GM19351 (cell line): Measurements from ENCODE around the gene BTBD6.

ENCODE experiments used
- ATAC-seq: cut with Tn5 transposase; IDR thresholded peaks from one replicate; pipeline ENCODE4 v1.9.1; 2021; ENCODE audit warnings: mild to moderate bottlenecking, moderate library complexity; ENCODE audit not compliant: unreplicated experiment

The BTBD6 gene

GRCh38 chr14:105211086-105211757 lies 37.1 kb upstream of the BTBD6 start:
- no peak for ATAC-seq

DNA sequence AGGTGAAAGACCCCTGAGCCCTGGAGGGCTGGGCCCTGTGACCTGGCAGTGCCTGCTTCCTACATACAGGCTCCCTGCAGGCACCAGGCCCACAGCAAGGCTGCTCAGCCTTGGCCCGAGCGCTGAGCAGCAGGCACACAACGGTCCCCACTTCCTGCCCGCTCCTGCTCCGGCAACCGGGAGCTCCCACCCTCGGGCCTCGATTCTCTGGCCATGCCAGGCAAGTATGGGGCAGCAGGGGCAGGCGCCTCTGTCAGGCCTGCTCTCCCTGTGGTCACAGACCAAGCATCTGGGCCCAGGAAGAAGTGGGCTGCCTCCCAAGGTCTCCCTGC lies 36.6 kb upstream of the BTBD6 start:
- ATAC-seq: no peak

GRCh38 chr14:105212541-105213300 lies 35.6 kb upstream of the BTBD6 start:
- ATAC-seq: no peak

GRCh38 chr14:105213361-105213760 lies 35.0 kb upstream of the BTBD6 start:
- no peak for ATAC-seq

DNA sequence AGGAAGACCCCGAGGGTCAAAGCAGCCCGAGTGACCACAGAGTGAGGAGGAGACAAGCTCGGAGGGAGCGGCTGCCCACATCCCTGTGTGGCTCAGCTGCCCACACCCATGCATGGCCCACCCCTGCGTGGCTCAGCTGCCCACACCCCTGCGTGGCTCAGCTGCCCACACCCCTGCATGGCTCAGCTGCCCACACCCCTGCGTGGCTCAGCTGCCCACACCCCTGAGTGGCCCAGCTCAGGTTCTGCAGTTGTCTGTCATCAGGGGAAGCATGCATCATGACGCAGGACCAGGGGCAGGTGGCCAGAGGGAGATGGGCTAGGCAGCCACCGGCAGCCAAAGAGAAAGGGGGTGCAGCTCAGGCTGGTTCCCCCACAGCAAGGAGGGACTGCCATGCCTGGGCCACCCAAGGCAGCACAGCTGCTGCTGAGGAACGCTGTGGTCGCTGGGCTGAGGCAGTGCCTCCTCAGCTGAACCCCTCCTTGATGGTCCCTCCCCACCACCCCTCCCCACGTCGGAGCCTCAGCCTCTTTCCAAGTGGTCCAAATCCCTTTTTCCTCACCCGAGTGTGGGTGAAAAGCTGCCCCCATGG lies 33.9 kb upstream of the BTBD6 start:
- ATAC-seq: no peak

DNA sequence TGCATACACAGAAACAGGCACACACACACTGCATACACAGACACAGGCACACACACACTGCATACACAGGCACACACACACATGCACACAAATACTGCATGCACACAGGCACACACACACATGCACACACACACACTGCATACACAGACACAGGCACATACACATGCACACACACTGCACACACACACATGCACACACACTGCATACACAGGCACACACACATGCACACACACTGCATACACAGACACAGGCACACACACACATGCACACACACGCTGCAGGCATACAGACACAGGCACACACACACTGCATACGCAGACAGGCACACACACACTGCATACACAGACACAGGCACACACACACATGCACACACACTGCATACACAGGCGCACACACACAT lies 32.7 kb upstream of the BTBD6 start:
- no peak for ATAC-seq

- no peak for ATAC-seq
Measured at GRCh38 chr14:105216490-105217247, 31.7 kb upstream of the BTBD6 start.

DNA sequence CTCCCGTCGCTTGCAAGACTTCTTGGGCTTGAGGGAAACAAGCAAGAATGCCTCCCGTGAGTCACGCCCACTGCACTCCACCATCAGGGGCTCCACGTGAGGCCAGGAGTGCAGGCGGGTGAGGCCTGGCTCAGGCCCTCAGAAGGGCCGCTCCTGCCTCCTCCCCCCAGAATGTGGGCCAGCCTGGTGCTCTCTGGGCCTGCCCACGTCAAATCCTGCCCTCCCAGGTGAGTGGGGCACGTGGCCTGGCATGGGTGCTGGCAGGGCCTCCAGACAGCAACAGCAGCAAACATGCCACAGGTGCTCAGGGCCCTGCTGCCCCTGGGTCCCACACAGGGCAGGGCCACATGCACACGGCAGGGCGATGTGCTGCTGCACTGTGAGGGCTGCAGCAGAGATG lies 30.6 kb upstream of the BTBD6 start:
- ATAC-seq: no peak

GRCh38 chr14:105218611-105219010 lies 29.7 kb upstream of the BTBD6 start:
- ATAC-seq: no peak

DNA sequence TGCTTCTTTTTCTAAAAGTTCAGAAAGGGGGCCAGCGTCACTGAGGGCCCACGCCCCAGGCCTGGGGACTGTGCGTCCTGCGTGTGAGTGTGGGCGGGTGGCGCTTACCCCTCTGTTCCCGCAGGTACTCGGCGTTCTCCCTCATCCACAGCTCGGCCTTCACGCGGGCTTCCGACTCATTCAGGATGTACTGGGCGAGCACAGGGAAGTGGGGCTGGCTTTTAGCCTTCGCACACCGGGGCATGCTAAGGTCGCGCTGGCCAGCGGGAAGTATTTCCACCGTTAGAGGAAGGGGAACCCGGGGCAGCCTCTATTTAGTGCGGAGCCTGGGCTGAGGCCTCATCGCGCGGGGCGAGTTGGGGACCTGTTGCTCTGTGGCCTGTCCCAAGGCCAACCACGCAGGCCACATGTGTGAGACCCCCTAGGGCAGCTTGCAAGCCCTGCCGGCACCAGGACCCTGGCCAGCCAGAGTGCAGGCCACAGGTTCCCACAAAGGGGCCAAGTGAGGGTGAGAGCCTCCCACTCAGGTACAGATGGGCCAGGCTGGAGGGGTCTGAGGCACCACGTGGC lies 29.2 kb upstream of the BTBD6 start:
- no peak for ATAC-seq

DNA sequence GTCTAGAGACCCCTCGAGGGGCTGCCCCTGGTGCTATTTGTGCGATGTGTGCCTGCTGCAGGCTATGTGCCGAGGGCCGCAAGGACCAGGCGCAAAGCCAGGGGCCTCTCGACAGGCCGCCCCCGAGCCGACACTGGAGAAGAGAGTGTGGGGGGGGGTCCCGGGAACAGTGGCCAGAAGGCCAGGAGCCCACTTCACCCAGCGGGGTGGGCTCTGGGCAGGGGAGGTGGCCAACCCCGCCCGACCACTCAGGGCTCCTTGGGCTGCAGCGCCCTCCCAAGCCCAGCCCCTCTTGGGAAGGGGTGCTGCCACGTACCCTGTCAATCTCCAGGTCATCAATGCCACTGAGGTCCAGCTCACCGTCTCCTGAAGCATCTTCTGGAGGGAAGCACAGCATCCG lies 28.6 kb upstream of the BTBD6 start:
- no peak for ATAC-seq

- no peak for ATAC-seq
Measured at GRCh38 chr14:105220699-105221597, 27.4 kb upstream of the BTBD6 start.

DNA sequence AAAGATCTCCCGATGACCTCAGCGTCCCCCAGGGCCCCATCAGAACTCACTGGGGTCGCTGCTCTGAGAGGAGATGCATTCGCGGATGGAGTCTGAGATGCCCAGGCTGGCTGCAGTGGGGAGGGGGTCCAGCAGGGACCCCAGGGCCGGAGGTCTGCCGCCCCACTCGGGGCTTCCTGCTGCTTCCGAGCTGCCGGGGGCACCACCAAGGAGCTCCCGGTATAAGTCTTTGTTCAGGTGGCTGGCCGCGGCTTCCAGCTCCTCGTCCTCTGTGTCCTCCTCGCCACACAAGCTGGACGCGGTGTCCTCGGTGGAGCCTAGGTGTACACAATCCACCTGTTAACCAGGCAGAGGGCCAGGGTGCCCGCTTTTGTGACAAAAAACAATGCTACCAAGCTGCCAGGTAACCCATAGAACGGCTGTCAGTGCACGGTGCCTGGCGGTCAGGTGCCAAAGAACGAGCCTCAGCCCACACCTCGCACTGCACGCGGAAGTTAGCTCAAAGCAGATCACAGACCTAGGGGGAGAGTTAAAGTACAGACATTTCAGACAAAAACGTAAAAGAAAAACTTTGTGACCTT lies 26.6 kb upstream of the BTBD6 start:
- no peak for ATAC-seq

DNA sequence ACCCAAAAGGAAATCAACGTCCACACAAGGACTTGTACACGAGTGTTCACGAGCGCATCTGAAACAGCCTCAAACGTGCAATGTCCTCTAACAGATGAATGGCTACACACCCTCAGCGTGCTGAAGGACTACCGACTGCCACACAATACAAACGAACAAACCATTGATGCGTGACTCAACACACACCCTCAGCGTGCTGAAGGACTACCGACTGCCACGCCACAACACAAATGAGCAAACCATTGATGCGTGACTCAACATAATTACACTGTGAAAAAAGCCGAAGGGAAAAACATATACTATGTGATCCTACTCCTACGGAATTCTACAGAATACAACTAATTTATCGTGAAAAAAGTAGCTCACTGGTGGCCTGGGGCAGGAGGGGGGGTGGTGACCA lies 25.1 kb upstream of the BTBD6 start:
- no peak for ATAC-seq

DNA sequence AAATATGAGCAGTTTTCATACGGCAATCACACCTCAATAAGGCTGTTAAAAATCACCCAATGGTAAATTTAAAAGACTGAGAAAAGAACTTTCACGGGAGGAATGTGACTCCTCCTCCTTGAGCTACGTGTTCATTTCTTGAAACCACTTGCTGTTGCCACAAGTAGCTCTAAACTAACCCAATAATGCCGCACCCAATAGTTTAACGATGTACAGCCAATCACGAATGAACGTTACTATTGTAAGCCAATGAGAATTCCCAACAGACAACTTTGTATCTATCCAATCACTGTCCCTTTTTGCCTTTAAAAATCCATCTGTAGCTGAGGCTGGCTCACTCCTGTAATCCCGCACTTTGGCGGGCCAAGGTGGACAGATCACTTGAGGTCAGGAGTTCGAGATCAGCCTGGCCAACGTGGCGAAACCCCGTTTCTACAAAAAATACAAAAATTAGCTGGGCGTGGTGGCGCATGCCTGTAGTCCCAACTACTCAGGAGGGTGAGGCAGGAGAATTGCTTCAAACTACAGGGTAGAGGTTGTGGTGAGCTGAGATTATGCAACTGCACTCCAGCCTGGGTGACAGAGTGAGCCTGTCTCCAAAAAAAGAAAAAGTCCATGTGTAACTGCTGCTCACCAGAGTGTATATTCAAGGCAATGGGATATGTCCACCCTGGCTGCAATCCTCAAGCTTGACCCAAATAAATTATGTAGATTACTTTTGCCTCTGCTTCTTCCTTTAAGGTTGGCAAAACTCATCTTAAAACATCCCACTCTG lies 24.4 kb upstream of the BTBD6 start:
- no peak for ATAC-seq

DNA sequence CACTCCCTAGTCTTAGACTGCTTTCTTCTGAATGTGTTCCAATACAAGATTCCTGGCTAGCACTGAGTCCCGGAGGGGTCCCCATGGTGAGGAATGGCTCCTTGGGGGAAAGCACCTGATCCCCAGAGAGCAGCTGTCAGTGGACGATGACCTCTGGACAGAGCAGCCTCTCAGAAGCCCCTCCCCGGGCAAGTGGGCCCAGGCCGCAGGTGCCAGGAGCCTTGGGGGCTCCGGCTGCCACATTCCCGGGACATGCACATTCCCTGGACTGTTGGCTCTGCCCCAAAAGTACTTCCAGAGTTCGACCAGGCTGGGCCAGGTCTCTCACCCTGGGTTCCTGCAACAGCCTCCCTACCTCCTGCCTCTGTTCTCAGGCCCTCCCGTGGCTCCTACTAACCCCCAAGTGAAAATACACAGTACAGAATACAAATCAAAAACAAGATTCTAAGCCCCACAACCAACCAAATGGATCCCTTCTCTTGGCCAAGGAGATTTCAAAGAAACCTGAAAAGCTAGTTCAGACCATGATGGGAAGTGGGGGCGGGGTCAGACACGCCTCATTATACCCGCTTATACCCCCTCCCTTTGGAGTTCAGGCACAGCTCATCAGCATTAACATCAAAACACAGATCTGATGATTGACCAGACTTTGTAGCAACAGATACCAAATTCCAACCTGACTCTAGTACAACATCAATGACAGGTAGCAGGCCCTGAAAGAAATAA lies 23.3 kb upstream of the BTBD6 start:
- ATAC-seq: no peak

DNA sequence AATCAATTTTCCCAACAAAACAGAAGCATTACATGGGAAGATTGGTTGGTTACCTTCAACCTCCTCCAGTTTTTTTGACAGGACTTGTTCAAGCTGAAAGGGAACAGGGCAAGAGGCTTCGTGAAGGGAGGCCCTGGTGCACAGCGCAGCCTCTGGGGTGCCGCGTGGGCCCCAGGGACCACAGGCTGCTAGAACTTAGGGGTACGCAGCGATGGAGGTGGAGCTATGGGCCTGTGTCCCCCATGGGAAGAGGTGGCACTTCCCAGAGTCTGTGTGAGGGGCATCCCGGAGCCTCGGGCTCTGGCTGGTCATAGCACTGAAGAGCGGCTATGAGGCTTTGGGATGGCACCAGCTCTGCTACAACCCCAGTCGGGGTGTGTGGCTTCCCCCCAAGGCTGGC lies 22.1 kb upstream of the BTBD6 start:
- ATAC-seq: no peak

DNA sequence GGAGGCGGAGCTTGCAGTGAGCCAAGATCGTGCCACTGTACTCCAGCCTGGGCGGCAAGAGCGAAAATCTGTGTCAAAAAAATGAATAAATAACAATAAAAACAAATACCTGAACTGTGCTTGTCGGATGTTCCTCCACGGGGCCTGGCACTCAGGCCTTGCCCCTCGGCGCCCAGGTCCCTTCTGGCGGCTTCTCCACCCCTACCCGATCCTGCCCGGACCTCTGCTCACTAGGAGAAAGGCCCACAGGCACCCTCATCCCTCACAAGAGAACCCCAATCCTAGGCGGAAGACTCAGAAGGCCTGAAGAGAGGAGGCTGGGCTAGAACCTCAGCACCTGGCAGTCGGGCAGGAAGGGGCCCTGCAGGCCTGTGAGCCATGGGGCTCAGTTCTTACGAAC lies 21.0 kb upstream of the BTBD6 start:
- no peak for ATAC-seq

GRCh38 chr14:105228562-105228961 lies 19.8 kb upstream of the BTBD6 start:
- no peak for ATAC-seq
